Ascending aorta (tissue), 2 donors: Measurements from ENCODE around the gene TRAPPC10. TPM values are rescaled to one million over a fixed set of nuclear protein-coding genes. Genes with fewer than 3 reads are reported as not detected.

Experiments
- DNase-seq, 2 donors: peaks; one replicate each; pipeline ENCODE4 v3.0.0-alpha.2; 2019; ENCODE audit warnings: low spot score in 2 of 2
- H3K27ac ChIP-seq, 2 donors: fragments of 200-600 bp; sonication (generic); one replicate each; pipeline ENCODE4 v1.5.1; 2016 to 2017; ENCODE audit warnings: mild to moderate bottlenecking in 1 of 2
- H3K27me3 ChIP-seq: fragments of 200-600 bp; sonication (generic); one replicate; pipeline ENCODE4 v1.5.1; 2017
- H3K36me3 ChIP-seq, 2 donors: fragments of 200-600 bp; sonication (generic); one replicate each; pipeline ENCODE4 v1.5.1; 2016
- H3K4me1 ChIP-seq, 2 donors: fragments of 200-600 bp; sonication (generic); one replicate each; pipeline ENCODE4 v1.5.1; 2016 to 2017; ENCODE audit warnings: mild to moderate bottlenecking in 1 of 2
- H3K4me3 ChIP-seq, 2 donors: fragments of 200-600 bp; sonication (generic); one replicate each; pipeline ENCODE4 v1.5.1; 2016 to 2017; ENCODE audit warnings: mild to moderate bottlenecking in 1 of 2
- H3K9me3 ChIP-seq, 2 donors: fragments of 200-600 bp; sonication (generic); one replicate each; pipeline ENCODE4 v1.5.1; 2016
- CTCF ChIP-seq, 3 experiments: fragments of 200-600 bp in 2 of 3; fragments of 450-650 bp in 1 of 3; sonication (generic) in 2 of 3; IDR thresholded peaks; one replicate each; pipeline ENCODE4 v1.5.1; 2016 to 2019; ENCODE audit warnings: antibody characterized with exemption in 3 of 3, mild to moderate bottlenecking in 1 of 3, moderate library complexity in 1 of 3
- intact Hi-C: fragments of 100-400 bp; cut with DNase I; formaldehyde crosslinking; loops from one replicate; pipeline ENCODE4 v1.15.1; 2023
- total RNA-seq: library from RNA; depleted of rRNA; stranded (reverse); fragments of >200 nt; gene quantifications from one replicate; pipeline ENCODE4 v1.1.0, GENCODE V29; 2016

Gene TRAPPC10
- total RNA-seq, 1 donor from 2014 or later: 7.9 TPM

- no peak for TF ChIP-seq CTCF (IDR thresholded peaks at IDR 0.05)
- Histone ChIP-seq H3K4me1 (no peaks in the 10 kb centered on the region), H3K4me3 (no peak overlapping the region), H3K36me3 (peaks cover 13 to 37% of the 10 kb centered on the region in 2 donors), H3K27me3 (no peaks in the 10 kb centered on the region), H3K9me3 (no peaks in the 10 kb centered on the region), H3K27ac (no peak overlapping the region)
- DNase-seq: no peak
- intact Hi-C loops: no loop called here
Measured at GRCh38 chr21:44054710-44055109, 42.6 kb downstream of the TRAPPC10 start.

GRCh38 chr21:44057055-44057454 is 44.9 kb downstream of the TRAPPC10 start:
- H3K4me1 ChIP-seq: no peaks in the 10 kb centered on the region
- H3K27ac ChIP-seq: no peak overlapping the region
- no peak overlapping the region for H3K4me3 ChIP-seq
- intact Hi-C loops: no loop called here
- H3K27me3 ChIP-seq: no peaks in the 10 kb centered on the region
- peaks cover 17 to 42% of the 10 kb centered on the region in 2 donors for H3K36me3 ChIP-seq
- no peak for TF ChIP-seq CTCF (IDR thresholded peaks at IDR 0.05)
- DNase-seq: no peak
- H3K9me3 ChIP-seq: no peaks in the 10 kb centered on the region

GRCh38 chr21:44057960-44058651 is 46.0 kb downstream of the TRAPPC10 start:
- no peak overlapping the region for H3K4me3 ChIP-seq
- intact Hi-C loops: no loop called here
- H3K27ac ChIP-seq: no peak overlapping the region
- no peaks in the 10 kb centered on the region for H3K9me3 ChIP-seq
- no peaks in the 10 kb centered on the region for H3K4me1 ChIP-seq
- H3K27me3 ChIP-seq: no peaks in the 10 kb centered on the region
- H3K36me3 ChIP-seq: peaks cover 23 to 35% of the 10 kb centered on the region in 2 donors
- TF ChIP-seq CTCF (IDR thresholded peaks at IDR 0.05): no peak
- DNase-seq: no peak

- no peaks in the 10 kb centered on the region for H3K9me3 ChIP-seq
- no peak overlapping the region for H3K27ac ChIP-seq
- no peak for DNase-seq
- intact Hi-C loops: no loop called here
- H3K4me1 ChIP-seq: no peaks in the 10 kb centered on the region
- H3K27me3 ChIP-seq: no peaks in the 10 kb centered on the region
- no peak overlapping the region for H3K4me3 ChIP-seq
- TF ChIP-seq CTCF (IDR thresholded peaks at IDR 0.05): no peak
- H3K36me3 ChIP-seq: peaks cover 26 to 40% of the 10 kb centered on the region in 2 donors
Measured at GRCh38 chr21:44058652-44058964, 46.5 kb downstream of the TRAPPC10 start.

GRCh38 chr21:44058981-44059380 is 46.9 kb downstream of the TRAPPC10 start:
- Histone ChIP-seq H3K9me3 (no peaks in the 10 kb centered on the region), H3K27ac (no peak overlapping the region), H3K36me3 (peaks cover 30 to 44% of the 10 kb centered on the region in 2 donors), H3K4me3 (no peak overlapping the region), H3K27me3 (no peaks in the 10 kb centered on the region), H3K4me1 (no peaks in the 10 kb centered on the region)
- TF ChIP-seq CTCF (IDR thresholded peaks at IDR 0.05): no peak
- intact Hi-C loops: no loop called here
- no peak for DNase-seq

GRCh38 chr21:44059710-44060109 is 47.6 kb downstream of the TRAPPC10 start:
- DNase-seq: no peak
- H3K27me3 ChIP-seq: no peaks in the 10 kb centered on the region
- no peaks in the 10 kb centered on the region for H3K9me3 ChIP-seq
- intact Hi-C loops: no loop called here
- no peaks in the 10 kb centered on the region for H3K4me1 ChIP-seq
- TF ChIP-seq CTCF (IDR thresholded peaks at IDR 0.05): no peak
- no peak overlapping the region for H3K27ac ChIP-seq
- H3K4me3 ChIP-seq: no peak overlapping the region
- peaks cover 33 to 51% of the 10 kb centered on the region in 2 donors for H3K36me3 ChIP-seq
